Lower lobe of right lung (tissue), 2 donors: ENCODE measurements around the gene ANKS3. TPM values are rescaled to one million over a fixed set of nuclear protein-coding genes. Genes with fewer than 3 reads are reported as not detected.

Experiments
- ATAC-seq, 2 donors: fragments of 200-7000 bp; cut with Tn5 transposase; one replicate each; pipeline ENCODE4 v1.9.1; 2020 to 2022; ENCODE audit warnings: mild to moderate bottlenecking in 2 of 2, moderate library complexity in 2 of 2
- DNase-seq: peaks from one replicate; pipeline ENCODE4 v3.0.0-alpha.2; 2020
- H3K27ac ChIP-seq: fragments of 200-600 bp; one replicate; pipeline ENCODE4 v1.8.0; 2022
- H3K27me3 ChIP-seq: fragments of 200-600 bp; one replicate; pipeline ENCODE4 v1.8.0; 2022; ENCODE audit warnings: low read depth
- H3K36me3 ChIP-seq: fragments of 200-600 bp; one replicate; pipeline ENCODE4 v1.8.0; 2022; ENCODE audit warnings: mild to moderate bottlenecking
- H3K4me1 ChIP-seq: fragments of 200-600 bp; one replicate; pipeline ENCODE4 v1.8.0; 2022
- H3K4me3 ChIP-seq: fragments of 200-600 bp; one replicate; pipeline ENCODE4 v1.8.0; 2022; ENCODE audit warnings: mild to moderate bottlenecking
- H3K9me3 ChIP-seq: fragments of 200-600 bp; one replicate; pipeline ENCODE4 v1.8.0; 2022
- CTCF ChIP-seq: fragments of 200-600 bp; IDR thresholded peaks from one replicate; pipeline ENCODE4 v1.8.0; 2022; ENCODE audit warnings: antibody characterized with exemption, mild to moderate bottlenecking
- intact Hi-C: fragments of 100-400 bp; cut with DNase I; formaldehyde crosslinking; loops from one replicate; pipeline ENCODE4 v1.11.0; 2022
- total RNA-seq: library from RNA; stranded (reverse); fragmentation: NEBNext Ultra II Directional; extraction: Animal tissue kit (Norgen Biotek cat#: 25700); gene quantifications from one replicate; pipeline ENCODE4 v1.2.1, GENCODE V29; 2021
- donor health status: DM: no; HTN: yes; CAD: no; lungs with severe emphysema.

Gene ANKS3
- total RNA-seq, 1 donor from 2014 or later: 20.6 TPM

- Histone ChIP-seq H3K36me3 (peaks cover 80% of the 10 kb centered on the region), H3K4me3 (peak overlapping the region; percentile 49), H3K27ac (peak overlapping the region; percentile 86), H3K27me3 (no peaks in the 10 kb centered on the region), H3K9me3 (no peaks in the 10 kb centered on the region), H3K4me1 (peaks cover 54% of the 10 kb centered on the region)
- peak; percentile 75 for DNase-seq
- ATAC-seq: no peak
- intact Hi-C loops: no loop called here
- no peak for TF ChIP-seq CTCF
These were observed 54.8 kb downstream of the ANKS3 start for GRCh38 chr16:4679156-4679849.

DNA sequence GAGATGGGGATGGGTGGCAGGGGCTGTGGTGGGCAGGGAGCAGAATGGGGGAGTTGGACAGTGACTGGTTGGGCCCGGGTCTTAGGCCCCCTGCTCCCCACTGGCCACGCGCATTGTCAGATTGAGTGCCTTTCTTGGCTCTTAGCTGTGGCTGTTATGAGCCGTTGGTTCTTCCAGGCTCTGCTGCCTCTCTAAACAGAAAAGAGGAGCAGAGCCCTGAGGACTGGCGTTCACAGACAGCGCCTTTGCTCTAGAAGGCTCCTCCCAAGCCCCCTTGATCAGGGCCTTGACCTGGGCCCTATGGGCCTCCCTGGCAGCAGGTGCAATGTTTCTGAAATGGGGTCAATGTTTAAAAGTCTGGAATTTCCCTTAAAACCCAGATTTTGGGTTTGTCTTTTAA is 55.5 kb downstream of the ANKS3 start:
- intact Hi-C loops: no loop called here
- H3K4me1 ChIP-seq: peaks cover 54% of the 10 kb centered on the region
- H3K4me3 ChIP-seq: no peak overlapping the region
- no peak for TF ChIP-seq CTCF
- H3K27me3 ChIP-seq: no peaks in the 10 kb centered on the region
- DNase-seq: no peak
- peak overlapping the region; percentile 86 for H3K27ac ChIP-seq
- peaks cover 78% of the 10 kb centered on the region for H3K36me3 ChIP-seq
- no peak for ATAC-seq
- H3K9me3 ChIP-seq: no peaks in the 10 kb centered on the region

DNA sequence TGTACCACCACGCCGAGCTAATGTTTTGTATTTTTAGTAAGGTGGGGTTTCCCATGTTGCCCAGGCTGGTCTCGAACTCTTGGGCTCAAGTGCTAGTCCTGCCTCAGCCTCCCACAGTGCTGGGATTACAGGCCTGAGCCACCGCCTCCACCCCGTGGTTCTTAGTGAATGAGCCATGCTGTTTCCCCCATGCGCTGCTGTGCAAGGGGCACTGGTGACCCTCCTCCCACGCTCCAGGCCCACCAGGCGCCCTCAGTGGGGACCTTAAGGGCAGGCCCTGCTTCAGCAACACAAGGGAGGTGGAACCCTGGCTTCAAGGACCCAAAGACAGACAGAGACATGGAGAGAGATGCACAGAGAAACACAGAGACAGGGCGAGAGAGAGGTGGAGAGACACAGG is 56.1 kb downstream of the ANKS3 start:
- no peak overlapping the region for H3K4me3 ChIP-seq
- no peaks in the 10 kb centered on the region for H3K9me3 ChIP-seq
- no peak for DNase-seq
- peaks cover 50% of the 10 kb centered on the region for H3K4me1 ChIP-seq
- no peak for ATAC-seq
- no peak for TF ChIP-seq CTCF
- no peak overlapping the region for H3K27ac ChIP-seq
- peaks cover 78% of the 10 kb centered on the region for H3K36me3 ChIP-seq
- intact Hi-C loops: no loop called here
- H3K27me3 ChIP-seq: no peaks in the 10 kb centered on the region

GRCh38 chr16:4677390-4677789 is 56.7 kb downstream of the ANKS3 start:
- Histone ChIP-seq H3K9me3 (no peaks in the 10 kb centered on the region), H3K27ac (no peak overlapping the region), H3K36me3 (peaks cover 78% of the 10 kb centered on the region), H3K27me3 (no peaks in the 10 kb centered on the region), H3K4me1 (peaks cover 44% of the 10 kb centered on the region), H3K4me3 (no peak overlapping the region)
- TF ChIP-seq CTCF: no peak
- DNase-seq: peak; percentile 68
- intact Hi-C loops: no loop called here
- peak; percentile 12 to 25 for ATAC-seq

DNA sequence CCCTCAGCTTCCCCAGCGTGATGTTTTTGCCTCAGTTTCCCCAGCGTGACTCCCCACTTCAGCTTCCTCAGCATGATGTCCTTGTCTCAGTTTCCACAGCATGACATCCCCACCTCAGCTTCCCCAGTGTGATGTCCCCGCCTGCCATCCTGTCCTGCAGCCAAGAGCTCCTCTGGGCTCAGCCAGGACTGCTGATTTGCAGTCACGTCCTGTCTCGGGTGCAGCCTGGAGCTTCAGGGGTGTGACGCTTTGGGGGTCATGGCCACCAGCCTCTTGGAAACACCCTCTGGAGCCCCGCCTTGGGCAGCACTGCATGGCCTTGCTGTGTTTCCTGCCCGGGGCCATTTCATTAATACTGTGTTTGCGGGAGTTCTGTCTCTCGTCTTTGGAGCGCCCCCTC is 57.2 kb downstream of the ANKS3 start:
- intact Hi-C loops: no loop called here
- Histone ChIP-seq H3K27me3 (no peaks in the 10 kb centered on the region), H3K4me1 (peaks cover 42% of the 10 kb centered on the region), H3K27ac (no peak overlapping the region), H3K9me3 (no peaks in the 10 kb centered on the region), H3K4me3 (no peak overlapping the region), H3K36me3 (peaks cover 78% of the 10 kb centered on the region)
- TF ChIP-seq CTCF: no peak
- DNase-seq (no peak), ATAC-seq (no peak)
